GM20431 (cell line): Measurements from ENCODE around the gene PAX2.

ENCODE experiments used
- in situ Hi-C: fragments of 300-500 bp; cut with MseI, MboI; formaldehyde crosslinking; loops from one replicate; pipeline ENCODE4 v1.15.0; 2020; ENCODE audit warnings: low sequenced_read_pairs; ENCODE audit not compliant: unreplicated experiment

Gene PAX2

DNA sequence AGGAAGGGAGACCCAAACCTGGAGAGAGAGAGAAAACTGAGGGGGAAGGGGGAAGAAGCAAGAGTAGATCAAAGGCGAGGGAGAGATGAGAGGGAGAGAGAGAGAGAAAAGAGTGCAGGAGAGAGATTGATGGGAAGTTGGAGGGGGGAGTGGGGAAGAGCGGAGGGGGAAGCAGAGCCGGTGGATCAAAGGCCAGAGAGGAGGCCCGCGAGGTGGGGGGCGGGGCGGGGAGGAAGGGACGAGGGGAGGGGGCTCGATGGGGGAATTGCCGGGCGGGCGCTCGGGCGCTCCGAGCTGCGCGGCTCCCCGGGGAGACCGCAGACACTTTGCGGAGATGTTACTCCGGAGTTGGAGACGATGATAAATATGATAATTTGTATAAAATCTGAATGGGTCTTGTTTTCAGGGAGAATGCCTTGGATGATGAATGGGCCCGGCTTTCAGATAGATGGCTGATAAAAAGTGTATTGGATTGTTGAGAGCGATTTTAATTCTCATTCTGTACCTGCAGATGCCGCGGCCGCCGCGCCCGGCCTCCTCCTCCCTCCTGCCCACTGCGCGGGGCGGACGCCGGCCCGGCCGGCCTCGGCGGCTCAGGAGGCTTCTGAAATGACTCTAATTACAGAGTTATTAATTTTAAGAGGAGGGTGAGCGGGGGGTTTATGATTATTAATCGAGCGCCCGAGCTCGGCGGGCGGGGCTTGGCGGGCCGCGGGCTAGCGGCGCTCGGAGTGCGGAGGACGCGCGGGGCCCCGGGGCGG, 21.4 kb upstream of the PAX2 start:
- in situ Hi-C loops = no loop called here

DNA sequence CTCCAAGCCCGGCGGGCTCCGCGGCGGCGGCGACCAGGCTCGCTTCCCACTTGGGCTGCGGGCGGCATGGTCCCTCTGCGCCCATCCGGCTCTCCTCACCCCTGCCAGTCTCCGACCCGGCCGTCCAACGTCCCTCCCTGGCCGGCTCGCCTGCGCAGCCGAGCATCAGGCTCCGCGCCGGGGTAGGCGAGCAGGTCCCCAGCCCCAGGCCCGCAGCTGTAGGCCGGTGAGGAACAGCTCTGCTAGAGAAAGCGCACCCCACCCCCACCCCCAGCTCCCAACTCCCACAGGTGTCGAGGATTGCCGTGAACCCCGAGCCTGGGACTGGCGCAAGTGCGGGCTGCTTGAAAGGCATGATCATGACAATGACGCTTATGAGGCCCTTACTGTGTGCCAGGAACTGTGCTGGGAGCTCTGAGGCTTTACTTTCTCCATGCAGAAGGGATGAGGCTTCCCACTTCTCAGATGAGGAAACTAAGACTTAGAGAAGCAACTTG, 20.8 kb upstream of the PAX2 start:
- in situ Hi-C loops = loop anchor here (25.0 kb wide), 1 partner anchor 162 kb away; no protein-coding TSS in a partner anchor

DNA sequence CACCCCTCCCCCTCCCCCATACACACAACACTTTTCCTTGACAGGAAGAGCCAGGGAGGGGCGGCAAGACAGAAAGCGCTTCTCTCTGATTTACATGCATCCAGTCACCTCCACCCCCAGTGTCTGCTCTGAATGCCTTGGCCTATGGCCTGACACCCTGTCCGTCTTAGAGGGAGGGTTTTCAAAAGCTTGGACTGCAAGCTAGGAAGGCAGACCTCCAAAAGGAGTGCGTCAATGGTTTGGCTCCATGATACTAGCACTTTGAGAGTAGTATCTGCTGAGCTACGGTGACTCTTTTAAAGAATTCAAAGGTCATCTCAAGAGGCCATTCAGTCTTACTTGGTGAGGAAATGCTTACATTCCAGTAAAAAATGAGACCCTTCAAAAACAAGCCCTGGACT, 20.3 kb upstream of the PAX2 start:
- in situ Hi-C loops = loop anchor here (25.0 kb wide), 1 partner anchor 163 kb away; no protein-coding TSS in a partner anchor

DNA sequence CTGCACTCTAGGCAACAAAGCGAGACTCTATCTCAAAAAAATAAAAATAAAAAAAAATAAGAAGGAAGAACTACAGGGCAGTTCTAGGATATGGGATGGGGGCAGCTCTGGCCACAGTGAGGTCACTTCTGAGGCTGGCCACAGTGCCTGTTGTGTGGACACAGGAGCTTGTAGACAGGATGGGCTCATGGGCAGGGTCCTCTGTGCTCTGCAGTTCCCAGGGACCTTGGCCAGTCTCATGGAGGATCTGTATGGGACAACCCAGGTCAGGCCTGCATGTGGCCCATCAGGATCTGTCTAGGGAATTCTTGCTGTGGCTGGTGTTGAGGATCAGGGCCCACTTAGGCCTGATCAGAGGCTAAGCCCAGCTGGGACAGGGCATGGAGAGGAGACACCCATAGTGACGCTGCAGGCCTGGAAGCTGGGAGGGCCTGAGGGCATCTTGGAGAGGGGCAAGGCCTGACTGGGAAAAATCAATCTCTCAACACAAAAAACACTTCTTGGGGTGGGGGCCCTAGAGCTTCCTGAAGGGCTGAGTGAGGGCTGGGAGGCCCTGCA, 19.4 kb upstream of the PAX2 start:
- in situ Hi-C loops = loop anchor here (25.0 kb wide), 1 partner anchor 164 kb away; no protein-coding TSS in a partner anchor

DNA sequence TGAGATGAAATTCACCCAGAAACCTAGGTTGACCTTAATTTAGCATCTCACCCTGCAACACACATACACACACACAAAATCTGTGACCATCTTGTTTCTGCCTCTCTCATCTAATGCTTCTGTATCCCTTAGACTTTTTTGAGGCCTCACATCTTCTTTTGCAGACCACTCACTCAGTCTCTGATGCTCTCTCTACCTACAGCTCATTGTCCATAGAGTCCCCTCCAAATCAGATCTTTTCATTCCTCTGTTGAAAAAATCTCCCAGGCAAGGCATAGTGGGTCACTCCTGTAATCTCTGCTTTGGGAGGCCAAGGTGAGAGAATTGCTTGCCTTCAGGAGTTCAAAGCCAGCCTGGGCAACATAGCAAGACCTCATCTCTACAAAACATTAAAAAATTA, 17.6 kb upstream of the PAX2 start:
- in situ Hi-C loops = loop anchor here (25.0 kb wide), 1 partner anchor 166 kb away; no protein-coding TSS in a partner anchor

DNA sequence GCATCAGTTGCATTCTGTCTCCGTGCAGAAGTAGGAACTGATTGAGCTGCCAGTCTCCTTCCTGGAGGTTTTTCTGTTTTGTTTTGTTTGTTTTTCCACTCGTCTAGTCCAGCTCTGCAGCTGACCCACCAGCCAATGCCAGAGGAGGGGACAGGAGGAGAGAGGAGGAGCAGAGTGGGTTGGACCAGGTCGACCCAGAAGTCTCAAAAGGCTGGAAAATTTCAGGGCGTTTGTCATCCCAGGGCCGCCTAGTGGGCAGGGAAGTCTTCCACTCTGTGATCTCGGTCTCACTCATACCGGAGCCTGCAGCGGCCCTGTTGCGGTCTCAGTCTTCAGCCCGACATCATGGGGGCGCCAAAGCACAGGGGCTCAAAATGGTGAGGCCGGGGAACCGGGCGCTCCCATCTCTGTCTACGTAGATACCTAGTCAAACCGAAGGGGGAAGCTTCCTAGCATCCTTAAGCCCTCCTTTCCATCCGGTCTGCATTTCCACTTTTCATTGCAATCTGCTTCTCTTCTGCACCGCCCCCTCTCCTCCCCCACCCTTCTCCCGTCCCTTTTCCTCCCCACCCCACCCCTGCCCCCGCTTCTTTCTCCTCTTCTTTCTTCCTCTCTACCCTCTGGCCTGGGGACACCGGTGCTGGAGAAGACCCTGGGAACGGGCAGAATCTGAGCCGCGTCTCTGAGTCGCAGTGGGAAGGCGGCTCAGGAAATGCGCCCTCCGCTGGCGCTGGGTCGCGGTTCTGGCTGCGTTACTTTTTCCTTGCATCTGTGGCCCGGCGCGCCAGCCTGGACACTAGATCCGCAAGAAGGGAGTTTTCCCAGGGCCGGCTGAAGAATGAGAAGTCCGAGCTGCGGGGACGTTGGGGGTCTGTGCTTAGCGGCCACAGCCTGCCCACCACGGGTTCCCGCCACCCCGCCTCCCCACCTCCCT, 16.2 kb upstream of the PAX2 start:
- in situ Hi-C loops = loop anchor here (25.0 kb wide), 1 partner anchor 167 kb away; no protein-coding TSS in a partner anchor

DNA sequence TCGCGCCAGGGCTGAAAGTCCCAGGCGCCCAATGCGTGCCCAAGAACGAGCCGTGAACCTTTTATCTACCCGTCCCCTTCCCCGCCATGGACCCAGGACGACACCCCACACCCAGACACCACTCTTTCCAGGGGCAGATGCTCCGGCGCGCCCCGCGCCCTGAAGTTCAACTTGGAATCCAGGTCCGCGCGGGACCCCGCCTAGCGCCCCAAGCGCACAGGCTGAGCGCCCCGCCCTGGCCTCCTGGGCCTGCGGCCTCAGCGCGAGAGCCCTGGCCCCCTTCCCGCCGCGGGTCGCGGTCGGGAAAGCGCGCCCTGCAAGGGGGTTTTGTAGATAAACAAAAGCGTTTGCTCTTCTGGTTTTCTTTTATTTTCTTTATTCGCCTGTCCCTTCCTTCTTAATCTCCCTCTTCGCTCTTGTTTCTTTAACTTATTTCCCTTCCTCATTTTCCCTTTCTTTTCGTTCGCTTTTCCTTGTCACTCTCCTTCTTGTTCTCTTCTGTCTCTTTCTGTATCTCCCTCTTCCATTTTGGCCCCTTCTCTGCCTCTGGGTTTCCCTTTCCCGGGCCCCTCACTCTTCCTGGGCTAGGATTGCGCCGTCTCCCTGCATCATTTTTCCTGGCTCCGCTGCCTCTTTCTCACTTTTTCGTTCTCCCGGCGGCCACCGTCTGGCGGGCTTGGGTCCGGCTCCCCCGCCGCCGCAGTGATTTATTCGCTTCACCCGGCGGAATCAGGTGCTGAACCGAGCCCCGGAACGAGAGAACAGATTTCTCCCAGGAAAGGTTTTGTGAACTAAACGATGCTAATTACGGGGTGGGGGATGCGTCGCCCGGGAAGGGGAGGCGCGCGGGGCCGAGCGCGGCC, 15.3 kb upstream of the PAX2 start:
- in situ Hi-C loops = loop anchor here (25.0 kb wide), 1 partner anchor 168 kb away; no protein-coding TSS in a partner anchor

DNA sequence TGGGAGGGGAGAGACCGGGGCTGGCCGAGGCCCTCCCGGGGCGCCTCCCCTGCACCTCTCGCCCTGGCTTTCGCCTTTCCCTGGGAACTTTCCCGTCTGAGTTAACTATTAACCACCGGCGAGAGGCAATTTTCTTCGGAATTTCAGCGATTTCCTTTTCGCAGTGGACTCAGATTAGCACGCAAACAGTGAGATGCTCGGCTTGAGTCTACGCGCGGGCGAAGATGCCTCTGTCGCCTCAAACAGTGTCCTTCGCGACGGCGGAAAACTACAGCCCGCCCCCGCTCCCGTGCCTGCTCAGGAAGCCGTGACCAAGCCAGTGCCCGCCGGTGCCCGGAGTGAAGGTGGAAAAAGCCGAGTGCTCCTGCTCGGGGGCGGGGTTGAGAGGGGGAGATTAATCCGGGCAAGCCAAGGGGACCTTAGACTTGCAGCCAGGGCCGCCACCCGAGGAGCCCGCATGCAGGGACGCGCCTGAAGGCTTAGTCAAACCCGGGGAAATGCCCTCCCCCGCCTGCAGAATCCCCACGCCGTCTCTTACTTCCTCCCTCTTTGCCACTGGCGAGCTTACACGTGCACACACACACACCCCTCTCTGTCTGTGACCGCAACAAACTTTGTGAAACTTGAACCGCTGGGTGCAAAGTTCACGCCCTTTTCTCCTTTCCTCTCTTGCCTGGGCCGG, 14.5 kb upstream of the PAX2 start:
- in situ Hi-C loops = loop anchor here (25.0 kb wide), 1 partner anchor 169 kb away; no protein-coding TSS in a partner anchor

DNA sequence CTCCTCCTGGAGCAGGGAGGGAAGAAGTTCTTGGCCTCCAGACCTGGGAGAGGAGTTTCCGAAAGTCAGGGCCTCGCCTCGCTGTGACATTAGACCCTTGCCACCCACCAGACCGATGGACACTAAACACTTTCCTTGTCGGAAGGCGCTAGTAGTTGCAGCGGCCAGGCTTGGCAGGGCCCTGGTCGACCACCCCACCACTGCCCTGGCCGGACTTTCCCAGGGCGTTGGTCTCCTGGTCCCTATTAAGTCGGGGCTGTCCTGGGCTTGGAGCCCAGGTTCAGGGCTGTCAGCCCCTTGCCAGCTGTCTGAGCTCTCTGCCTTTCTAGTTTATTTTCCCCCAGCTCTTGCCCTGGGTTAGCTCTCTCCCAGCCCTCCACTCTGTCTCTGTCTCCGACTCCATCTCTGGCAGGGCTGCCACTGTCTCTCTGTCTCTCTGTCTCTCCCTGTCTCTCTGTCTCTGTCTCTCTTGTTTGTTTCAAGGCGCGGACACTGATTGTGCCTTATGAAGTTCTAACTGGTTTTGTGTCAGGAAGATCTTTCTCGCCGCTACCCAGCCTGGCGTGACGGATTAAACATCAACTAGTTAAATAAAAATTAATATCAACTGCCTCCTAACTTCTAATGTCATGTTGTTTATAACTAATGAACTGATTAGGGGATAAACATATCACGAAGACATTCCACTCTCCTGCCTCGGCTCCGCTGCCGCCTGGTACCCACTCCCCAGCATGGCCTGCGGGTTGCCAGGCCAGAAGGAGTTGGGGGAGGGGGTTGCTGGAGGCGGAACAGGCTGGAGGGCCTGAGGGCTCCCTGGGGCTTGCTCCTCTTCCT, 13.8 kb upstream of the PAX2 start:
- in situ Hi-C loops = loop anchor here (25.0 kb wide), 1 partner anchor 169 kb away; no protein-coding TSS in a partner anchor

DNA sequence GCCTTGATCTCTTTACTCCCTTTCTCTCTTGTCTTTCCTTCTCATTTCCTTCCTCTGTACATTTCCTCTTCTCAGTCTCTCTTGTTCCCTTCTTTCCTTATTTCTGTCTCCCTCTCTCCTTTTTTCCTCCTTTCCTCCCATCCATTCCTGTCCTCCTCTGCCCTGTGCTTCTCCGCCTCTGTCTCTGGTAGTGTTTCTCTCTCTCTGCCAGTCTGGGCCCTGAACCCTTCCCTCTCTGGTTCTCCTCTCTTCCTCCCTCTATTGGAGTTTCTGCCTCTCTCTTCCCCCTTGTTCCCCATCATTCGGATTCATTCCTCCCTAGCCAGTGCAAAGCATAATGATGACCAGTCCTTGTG, 13.2 kb upstream of the PAX2 start:
- in situ Hi-C loops = loop anchor here (25.0 kb wide), 1 partner anchor 170 kb away; no protein-coding TSS in a partner anchor

DNA sequence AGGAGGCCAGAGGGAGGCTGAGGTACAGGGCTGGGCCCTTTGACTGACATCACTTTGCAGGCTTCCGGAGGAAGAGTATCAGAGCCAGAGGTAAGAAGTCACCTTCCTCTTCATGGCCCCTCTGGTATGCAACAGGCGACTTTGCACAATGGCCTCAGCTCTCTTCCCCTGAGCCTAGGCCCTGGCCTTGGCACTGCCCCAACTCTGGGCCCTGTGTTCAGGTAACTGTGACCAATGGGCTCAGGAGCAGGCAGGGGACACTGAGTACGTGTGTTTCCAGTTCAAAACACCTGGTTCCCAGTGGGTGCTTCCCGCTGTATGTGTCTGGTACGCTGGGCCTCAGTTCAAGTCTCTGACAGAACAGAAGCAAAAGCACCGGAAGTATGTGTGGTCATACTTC, 12.1 kb upstream of the PAX2 start:
- in situ Hi-C loops = loop anchor here (25.0 kb wide), 1 partner anchor 171 kb away; no protein-coding TSS in a partner anchor

DNA sequence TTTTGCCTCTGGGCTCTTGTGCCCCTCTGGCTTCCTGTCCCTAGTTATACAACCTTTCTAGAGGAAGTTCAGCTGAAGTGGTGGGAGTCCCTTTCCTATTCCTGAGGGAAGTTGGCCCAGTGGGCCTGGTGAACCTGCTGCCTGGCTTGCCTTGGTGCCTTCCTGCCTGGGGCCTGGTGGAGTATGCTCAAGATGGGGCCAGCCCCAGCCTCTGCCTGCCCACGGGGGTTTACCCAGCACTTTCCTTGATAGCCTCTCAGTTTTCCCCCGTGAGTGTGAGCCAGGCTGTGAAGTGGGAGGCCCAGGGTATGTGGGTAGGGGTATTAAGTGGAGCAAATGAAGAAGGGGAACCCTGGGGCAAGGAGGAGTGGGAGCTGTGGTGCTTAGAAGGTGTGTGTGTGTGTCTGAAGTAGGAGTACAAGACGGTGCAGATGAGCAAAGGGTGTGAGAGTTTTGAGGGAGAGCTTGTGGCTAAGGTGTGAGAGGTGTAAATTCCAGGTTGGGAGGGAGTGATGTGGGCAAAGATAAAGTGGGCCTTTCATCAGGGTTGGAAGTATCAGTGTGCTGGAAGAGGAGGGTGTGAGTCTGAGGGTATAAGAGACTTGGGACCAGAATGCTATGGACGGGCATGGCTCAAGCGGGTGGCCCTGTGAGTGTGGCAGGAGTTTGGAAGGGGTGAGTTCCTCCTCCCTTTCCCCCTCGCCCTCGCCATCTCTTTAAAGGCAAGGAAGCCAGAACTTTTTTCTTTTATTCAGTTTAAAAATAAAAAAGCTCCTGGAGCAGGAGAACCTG, 10.9 kb upstream of the PAX2 start:
- in situ Hi-C loops = loop anchor here (25.0 kb wide), 1 partner anchor 172 kb away; no protein-coding TSS in a partner anchor

DNA sequence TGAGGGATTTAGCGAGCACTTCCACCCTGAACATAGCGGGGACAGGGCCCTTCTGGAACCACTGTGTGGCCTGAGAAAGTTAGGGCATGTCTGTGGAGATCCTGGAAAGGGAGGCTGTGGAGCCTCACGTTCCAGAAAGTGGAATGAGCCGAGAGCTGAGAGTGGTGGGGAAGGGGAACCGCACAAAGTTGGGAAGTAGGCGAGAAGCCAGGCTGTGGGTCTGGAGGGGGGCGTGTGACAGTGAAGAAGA, 10.4 kb upstream of the PAX2 start:
- in situ Hi-C loops = loop anchor here (25.0 kb wide), 1 partner anchor 173 kb away; no protein-coding TSS in a partner anchor

DNA sequence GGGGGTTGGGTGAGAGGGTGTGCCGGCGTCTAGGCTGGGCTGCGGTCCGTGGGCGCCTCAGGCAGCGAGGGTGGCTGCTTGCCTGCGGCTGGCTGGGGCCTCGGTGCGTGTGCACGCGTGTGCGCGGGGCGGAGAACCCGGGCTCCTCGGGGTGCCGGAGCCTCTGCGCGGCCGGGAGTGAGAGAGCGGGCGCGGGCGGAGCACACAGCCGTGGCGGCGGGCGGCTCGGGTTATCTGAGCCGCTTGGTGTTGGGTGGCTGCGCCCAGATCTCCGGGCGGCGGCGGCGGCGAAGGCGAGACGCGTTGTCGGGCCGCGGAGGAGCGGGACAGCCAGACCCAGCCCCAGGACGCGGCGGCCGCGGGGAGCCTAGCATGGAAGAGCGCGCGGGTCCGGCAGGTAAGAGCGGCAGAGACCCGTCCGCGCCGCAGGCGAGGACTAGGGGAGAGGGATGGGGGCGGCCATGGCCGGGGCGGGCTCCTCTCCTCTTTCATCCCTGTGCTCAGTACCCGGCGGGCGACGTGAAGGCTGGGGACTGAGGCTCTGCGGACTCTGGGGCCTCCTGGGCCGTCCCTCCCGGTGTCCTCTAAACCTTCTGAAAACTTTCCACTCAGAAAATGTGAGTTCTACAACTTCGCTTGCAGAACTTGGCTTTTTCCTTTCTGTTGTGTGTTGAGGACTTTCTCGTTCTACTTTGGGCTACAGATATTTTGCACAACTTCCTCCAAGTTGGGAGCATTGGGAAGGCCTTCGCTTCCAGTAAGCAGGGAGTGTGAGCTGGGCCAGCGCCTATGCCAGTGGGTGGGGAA, 9.8 kb upstream of the PAX2 start:
- in situ Hi-C loops = loop anchor here (25.0 kb wide), 1 partner anchor 173 kb away; no protein-coding TSS in a partner anchor

DNA sequence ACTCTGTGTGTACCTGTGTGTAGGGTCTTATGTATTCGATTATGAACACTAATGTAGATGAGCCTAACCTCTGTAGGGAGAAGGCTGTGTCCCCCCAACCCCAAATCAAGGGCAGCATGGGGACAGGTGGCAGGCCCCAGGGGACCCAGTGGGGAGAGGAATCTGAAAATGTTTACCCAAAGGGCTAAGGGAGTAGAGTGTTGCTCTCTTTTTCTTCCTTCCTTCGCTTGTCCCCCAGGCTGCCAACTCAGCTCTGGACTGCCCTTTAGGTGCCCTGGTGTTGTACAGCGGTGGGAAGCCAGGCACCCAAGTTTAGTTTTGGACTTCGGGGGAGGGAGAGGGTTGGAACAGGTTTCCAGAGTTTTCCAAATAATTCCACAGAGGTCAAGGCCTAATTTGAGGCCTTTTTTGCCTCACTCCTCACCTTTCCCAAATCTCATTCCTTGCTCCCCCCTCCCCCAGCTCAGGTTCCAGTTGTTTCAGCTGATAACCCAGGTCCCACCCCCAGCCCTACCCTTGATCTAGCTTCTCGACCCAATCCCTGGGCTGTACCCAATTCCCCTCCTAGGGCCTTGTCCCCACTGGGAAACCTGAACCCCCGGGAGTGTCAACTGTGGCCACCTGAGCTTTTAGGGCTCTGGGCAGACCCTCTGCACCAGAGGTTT, 9.1 kb upstream of the PAX2 start:
- in situ Hi-C loops = loop anchor here (25.0 kb wide), 1 partner anchor 174 kb away; no protein-coding TSS in a partner anchor
